ENCODE results near the gene POC1B.
A peak's percentile ranks its signal among the peaks of the same experiment; 100 is the strongest.

POC1B gene

GRCh38 chr12:89525824-89526770 is at the start of gene POC1B:
TSS of gene POC1B (minus strand) at chr12:89526047. CDS start at chr12:89525895, 152 bp downstream.
- DNase-seq = peak; percentile 78

GRCh38 chr12:89575374-89575773 is 49.5 kb upstream of the POC1B start:
- no peak for DNase-seq

- DNase-seq = no peak
Measured at GRCh38 chr12:89574736-89575208, 48.9 kb upstream of the POC1B start.

- no peak for DNase-seq
Measured at GRCh38 chr12:89573051-89573810, 47.4 kb upstream of the POC1B start.

- no peak for DNase-seq
Measured at GRCh38 chr12:89571491-89572195, 45.8 kb upstream of the POC1B start.

GRCh38 chr12:89568484-89568883 is 42.6 kb upstream of the POC1B start:
- DNase-seq = no peak

GRCh38 chr12:89567691-89568239 is 41.9 kb upstream of the POC1B start:
- DNase-seq = no peak

- no peak for DNase-seq
Measured at GRCh38 chr12:89566615-89567014, 40.8 kb upstream of the POC1B start.

GRCh38 chr12:89565002-89565401 is 39.2 kb upstream of the POC1B start:
- DNase-seq = no peak

GRCh38 chr12:89559753-89560152 is 33.9 kb upstream of the POC1B start:
- no peak for DNase-seq

- DNase-seq = no peak
Measured at GRCh38 chr12:89556976-89557375, 31.1 kb upstream of the POC1B start.

- no peak for DNase-seq
Measured at GRCh38 chr12:89552376-89552775, 26.5 kb upstream of the POC1B start.

GRCh38 chr12:89551747-89552146 is 25.9 kb upstream of the POC1B start:
- no peak for DNase-seq

- no peak for DNase-seq
Measured at GRCh38 chr12:89547101-89547500, 21.3 kb upstream of the POC1B start.

GRCh38 chr12:89546151-89546550 is 20.3 kb upstream of the POC1B start:
- no peak for DNase-seq

- DNase-seq = peak; percentile 82
Measured at GRCh38 chr12:89544681-89545184, 18.9 kb upstream of the POC1B start.

- DNase-seq = no peak
Measured at GRCh38 chr12:89544022-89544421, 18.2 kb upstream of the POC1B start.

- DNase-seq = peak; percentile 69
Measured at GRCh38 chr12:89542912-89543592, 17.2 kb upstream of the POC1B start.

GRCh38 chr12:89542236-89542635 is 16.4 kb upstream of the POC1B start:
- no peak for DNase-seq

GRCh38 chr12:89540586-89540985 is 14.7 kb upstream of the POC1B start:
- DNase-seq = no peak

- no peak for DNase-seq
Measured at GRCh38 chr12:89539426-89540223, 13.8 kb upstream of the POC1B start.

Measured in DMS153 (cell line).